Stimulated activated CD4-positive, alpha-beta T cell treated with anti-CD3 and anti-CD28 coated beads, Interleukin-15, amount 100 ng/mL, for 24 hours (primary cell): ENCODE results near the gene NR3C2.
"Not testable (repeated sequence)": the region's sequence is repeated elsewhere in the genome, so short reads cannot be mapped to it uniquely, and the experiment has no call there.

Experiments
- DNase-seq: peaks from one replicate; pipeline ENCODE4 v3.0.0-alpha.2; 2020

Gene NR3C2

DNA sequence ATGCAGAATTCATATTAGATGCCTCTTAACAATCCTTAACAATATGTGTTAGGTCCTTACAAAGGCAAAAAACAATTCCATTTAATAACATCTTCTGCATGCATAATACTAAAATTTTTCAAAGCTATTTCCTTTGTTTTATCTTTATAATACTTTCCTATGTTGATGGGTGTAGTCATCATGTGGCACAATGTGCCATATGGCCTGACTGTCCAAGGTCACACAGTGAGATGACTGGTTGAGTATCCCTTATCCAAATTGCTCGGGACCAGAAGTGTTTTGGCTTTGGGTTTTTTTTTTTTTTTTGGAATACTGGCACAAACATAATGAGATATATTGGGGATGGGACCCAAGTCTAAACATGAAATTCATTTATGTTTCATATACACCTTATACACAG, 77.7 kb downstream of the NR3C2 start:
- no peak for DNase-seq

DNA sequence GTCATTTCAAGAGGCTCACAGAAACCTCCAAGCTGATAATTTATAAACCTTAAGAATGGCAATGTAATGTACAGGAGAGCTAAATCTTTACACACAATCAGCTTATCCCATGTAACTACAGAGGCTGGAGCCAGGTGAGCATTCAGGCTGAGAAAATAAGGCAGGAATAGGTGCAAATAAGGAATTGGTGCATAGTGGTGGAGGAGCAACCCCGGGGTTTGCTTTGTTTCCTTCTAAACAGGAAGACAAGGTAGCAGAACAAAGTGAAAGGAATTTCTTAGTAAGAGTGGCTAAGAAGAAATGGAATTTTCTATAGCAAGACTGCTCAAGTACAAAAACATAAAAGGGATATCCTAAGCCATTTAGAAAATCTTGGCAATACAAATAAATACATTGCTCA, 82.4 kb downstream of the NR3C2 start:
- DNase-seq, result no peak

DNA sequence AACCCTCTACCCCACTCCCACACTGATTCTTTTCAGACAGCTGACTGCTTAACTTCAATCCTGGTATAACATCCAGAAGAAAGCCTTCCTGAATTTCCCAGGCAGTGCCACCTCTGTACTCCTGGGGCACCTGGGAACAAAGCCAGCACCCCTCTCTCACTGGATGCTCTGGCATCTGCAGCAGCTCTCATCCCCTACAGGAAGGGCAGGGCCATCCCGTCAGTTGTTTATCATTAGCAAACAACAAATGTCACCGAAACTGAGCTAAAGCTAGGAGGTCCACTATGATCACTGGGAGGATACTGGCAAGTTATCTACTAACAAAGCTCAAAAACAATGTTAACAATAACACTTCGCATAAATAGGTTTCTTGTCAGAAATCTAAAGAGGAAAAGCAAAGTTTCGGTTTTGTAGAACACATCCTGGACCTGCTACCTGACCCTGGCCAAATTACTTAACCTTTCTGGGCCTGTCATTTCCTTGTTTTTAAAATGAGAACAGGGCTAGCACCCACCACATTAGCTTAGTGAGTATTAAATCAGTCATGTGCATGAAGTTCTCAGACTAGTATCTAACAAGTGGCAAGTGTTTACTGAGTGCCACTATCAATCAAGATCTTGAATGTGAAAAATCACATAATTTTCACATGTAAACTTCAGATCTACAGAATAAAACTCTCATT, 86.6 kb downstream of the NR3C2 start:
- DNase-seq, result no peak

DNA sequence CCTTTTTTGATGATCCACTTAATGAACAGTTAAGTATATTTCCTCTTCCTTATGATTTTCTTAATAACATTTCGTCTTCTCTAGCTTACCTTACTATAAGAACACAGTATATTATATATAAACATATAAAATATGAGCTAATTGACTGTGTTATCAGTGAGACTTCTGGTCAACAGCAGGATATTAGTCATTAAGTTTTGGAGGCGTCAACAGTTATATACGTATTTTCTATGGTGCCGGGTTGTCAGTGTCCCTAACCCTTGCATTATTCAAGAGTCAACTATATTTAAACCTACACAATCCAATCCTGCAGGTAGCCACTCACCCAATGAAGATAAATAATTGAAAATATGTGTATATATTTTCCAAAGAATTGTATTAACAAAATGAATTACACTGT, 88.0 kb downstream of the NR3C2 start:
- no peak for DNase-seq

DNA sequence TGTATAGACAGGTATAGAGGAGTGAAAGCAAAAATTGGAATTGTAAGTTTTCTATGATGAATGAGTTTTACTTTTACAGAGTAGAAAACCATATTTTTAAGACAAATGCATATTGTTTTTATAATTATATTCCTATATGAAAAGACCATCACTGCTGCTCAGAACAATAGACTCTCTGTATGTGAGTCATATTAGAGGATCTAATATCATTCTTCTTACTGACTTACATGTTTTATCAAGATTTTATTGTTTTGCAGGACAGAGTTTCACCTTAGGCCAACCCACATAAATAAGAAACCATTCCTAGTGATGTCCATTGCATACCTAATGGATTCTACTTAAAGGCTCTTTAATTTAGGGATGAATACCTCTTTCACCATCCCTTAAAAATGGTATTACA, 88.6 kb downstream of the NR3C2 start:
- no peak for DNase-seq

DNA sequence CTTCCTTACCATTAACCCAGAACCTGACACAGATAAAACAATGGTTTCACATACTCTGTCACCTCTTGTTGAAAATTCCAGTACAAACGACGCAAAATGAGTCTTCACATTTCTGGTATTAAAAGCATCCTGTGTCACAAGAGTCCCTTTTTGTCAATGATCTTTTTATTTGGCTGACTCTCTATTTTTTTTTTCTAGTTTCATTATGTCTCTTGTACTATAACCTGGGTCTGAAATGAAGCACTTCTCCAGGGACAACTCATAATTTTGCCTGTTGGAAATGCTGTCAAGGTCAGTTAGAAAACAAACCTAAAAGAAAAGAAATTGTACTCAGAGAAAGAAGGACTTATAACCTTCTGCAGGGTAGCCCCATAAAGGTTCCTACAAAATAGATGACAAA, 93.1 kb downstream of the NR3C2 start:
- DNase-seq, result no peak

DNA sequence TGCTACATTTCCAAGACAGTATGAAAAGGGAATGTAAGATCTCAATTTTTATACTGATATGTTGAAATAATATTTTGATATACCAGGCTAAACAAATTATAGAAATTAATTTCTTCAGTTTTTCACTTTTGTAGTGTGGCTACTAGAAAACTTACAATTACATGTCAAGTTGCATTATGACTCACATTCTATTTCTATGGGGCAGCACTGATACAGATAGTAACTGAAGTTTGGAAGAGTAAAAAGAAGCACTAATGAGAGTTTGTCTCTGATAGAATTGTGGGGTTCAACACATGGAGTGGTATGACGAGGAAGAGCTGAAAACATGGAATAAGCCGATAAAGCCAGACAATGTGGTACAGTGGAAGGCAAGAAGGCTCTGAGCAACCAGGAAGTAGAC, 95.6 kb downstream of the NR3C2 start:
- no peak for DNase-seq

DNA sequence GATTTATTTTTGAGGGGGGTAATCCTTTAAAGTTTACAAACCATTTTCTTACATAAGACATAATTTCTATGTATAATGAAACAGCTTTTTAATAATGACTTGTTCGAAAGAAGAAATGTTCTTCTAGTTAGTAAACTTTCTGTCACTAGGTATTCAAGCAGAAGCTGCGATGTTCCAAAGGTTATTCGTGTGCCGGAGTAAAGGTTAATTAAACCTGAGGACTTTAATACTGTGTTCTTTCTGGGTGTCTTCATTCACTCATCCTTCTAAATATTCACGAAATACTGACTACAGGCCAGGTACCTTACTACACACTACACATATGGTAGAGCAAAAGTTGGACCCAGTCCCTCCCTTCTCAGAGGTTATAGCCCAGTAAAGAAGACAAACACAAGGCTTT, 96.7 kb downstream of the NR3C2 start:
- DNase-seq, result no peak

DNA sequence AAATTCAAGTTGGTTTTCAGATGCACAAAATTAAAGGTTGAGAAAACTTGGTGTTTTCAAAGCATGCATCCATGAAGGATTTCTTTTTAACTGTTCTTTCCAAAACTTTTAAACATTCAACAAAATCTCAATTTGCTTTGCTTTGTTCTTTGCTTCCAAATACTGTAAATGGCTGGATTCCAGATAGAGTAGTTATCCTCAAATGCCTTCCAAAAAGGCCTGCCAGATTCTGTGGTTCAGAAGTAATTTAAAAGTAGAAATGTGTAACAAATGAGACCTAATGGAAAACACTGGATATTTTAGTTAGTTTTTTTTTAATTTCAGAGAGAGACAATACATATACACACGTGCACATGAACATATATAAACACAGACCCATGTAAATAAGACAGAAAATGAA, 97.3 kb downstream of the NR3C2 start:
- no peak for DNase-seq

DNA sequence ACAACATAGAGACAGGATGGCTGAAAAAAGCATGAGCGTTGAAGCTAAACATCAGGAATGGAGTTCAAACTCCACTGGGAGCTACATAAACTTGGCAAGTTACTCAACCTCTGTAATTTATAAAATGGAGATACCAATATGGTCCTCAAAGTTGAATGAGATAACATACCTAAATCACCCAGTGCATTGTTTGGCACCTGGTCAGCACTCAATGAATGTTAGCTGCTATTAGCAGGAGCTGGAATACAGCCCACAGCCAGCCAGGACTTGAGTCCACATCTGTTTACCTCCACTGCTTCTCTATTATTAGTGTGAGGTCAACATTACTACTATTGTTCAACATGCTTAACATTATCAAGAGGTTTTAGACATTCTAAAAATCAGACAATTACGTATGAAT, 97.9 kb downstream of the NR3C2 start:
- no peak for DNase-seq

DNA sequence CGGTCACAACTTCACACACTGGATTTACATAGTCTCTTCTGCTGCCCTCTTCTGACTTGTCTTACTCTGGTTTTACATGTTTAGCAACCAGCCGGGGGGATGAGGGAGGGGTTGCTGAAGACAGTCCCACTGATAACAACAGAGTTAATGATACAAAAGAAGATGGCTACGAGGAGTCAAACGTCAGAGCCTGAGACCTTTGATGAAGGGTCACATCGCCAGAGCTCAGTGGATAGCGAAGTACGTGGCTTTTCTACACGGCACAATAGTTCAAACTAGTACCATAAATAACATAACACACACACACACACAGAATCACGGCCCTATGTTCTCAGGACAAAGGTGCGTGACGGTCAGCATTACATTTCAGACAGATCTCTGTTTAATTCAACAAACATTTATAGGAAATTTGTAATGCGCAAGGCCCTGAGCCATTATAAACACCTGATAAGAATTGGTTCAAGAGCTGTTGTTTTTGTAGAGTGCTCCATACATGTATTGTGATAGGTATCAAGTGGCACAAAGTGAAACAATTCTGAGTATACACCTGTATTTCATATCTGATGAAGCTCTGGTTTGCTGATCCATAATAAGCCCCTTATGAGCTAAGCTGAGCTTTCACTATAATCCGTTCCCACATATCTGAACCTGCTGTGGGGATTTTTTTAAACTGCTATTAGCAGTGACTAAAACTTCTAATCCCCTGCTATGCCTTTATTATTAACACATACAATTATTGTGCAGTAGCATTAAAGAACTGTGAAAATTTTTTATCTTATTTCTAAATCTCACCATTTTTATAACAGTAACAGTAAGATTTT, 100.0 kb downstream of the NR3C2 start:
- DNase-seq, result no peak

DNA sequence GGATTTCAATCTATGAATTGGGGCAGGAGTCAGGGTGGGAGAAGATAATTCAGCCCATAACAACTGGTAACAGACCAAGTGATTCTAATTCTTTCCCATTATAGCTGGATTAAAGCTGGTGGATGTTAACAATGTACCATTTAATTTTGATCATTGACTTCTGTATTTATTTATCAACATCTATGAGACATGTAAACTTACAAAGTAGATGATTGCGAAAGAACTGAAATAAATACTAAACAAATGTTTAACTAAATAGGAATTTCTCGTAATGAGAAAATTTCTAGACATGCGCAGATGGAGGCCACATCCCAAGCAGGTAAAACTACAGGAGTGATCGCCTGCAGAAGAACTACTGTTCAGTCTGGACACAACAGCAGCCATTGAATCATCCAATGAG, 107.1 kb downstream of the NR3C2 start:
- DNase-seq, result no peak

DNA sequence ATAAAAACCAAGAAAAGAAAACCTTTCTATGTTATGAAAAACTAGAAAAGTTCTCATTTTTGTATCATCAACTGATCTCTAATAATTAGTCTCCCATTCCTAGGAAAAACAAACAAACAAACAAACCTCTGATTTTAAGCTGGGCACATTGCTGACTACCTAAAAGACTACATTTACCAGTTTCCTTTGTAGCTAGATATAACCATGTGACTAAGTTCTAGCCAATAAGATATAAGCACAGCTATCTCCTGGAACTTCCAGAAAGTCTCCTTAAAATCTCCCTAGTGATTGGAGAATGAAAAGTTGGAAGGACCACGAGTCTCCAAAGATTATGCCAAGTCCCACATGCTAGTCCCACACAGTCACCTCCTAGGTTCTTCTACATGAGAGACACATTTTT, 108.9 kb downstream of the NR3C2 start:
- DNase-seq, result no peak

DNA sequence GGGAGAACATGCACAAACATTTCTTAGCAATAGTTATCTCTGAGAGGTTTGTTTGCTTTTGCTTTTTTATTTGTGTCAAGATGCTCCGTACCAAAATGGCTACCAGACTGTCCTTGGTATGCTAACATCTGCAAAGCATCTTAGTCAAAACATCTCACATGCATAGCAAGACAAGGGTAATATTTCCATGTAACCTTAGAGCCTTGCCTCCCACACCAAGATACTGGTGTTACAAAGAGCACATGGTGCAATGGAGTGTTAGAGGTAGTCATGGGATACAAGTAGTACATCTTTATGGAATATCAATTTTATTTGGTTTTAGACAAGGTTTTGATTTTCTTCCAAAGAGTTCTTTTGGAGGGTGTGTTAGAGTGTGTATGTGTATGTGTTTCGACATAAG, 109.7 kb downstream of the NR3C2 start:
- no peak for DNase-seq

DNA sequence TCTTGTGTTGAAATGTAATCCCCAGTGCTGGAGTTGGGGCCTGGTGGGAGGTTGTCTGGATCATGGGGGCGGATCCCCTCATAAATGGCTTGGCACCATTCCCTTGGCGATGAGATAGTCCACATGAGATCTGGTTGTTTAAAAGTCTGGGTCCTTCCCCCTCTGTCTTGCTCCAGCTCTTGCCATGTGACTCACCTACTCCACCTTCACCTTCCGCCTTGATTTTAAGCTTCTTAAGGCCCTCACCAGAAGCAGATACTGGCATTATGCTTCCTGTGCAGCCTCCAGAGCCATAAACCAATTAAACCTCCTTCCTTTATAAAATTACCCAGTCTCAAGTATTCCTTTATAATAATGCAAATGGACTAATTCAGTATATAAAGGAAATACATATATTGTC, 111.5 kb downstream of the NR3C2 start:
- no peak for DNase-seq

DNA sequence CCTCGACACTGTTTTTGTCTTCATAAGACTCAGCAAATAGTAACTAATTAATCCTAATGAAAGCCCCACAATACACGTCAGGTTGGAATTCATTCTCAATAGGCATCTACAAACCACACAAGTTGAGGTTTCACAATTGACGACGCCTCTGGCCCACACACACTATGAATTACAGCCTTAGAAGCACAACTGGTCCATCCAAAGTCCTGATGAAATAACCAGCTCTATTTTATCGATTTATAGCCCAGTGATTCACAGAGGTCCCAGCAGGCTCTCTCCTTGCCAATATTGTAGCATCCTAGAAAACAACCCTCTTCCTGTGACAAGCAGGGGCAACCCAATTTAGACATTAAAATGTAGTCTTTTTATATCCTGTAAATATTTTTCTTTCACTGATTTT, 112.1 kb downstream of the NR3C2 start:
- no peak for DNase-seq

DNA sequence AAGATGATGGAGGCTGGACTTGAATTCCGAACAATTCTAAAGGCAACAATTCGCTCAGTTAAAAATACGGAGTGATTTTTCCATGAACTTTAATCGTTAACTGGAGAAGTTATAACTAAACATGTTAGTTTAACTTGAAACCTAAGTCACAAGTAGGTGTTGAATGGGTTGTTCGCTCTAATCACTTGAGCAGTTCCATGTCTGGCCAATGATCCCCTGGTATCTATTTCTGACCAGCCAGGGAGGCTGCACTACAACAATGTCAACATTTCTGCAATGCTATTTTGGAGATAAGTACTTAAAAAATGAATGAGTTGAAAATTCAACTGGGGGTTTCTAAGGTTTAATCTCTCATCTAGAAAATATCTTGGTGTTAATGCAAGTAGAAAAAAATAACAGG, 112.5 kb downstream of the NR3C2 start:
- no peak for DNase-seq

DNA sequence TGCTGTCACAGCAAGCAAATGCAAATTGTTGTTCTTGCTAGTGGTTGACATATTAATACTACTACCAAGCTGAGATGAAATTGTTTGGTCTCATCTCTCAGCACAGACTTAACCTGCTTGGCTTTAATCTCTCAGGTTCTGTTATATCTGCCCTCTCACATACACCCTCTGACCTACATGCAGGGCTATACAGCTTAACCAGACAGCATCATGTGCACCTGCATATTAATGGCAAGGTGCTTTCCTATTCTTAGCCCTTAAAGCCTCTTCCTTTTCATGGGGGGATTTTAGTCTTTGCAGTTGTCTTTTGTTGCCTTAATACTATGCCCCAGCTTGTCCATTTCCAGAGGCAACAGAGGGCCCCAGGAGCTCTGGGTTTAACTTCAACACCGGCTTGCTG, 114.5 kb downstream of the NR3C2 start:
- DNase-seq, result no peak

DNA sequence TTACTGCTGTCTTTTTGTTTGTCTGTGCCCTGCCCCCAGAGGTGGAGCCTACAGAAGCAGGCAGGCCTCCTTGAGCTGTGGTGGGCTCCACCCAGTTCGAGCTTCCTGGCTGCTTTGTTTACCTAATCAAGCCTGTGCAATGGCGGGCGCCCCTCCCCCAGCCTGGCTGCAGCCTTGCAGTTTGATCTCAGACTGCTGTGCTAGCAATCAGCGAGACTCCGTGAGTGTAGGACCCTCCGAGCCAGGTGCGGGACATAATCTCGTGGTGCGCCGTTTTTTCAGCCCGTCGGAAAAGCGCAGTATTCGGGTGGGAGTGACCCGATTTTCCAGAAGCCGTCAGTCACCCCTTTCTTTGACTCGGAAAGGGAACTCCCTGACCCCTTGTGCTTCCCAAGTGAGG, 118.9 kb downstream of the NR3C2 start:
- not testable (repeated sequence) for DNase-seq

DNA sequence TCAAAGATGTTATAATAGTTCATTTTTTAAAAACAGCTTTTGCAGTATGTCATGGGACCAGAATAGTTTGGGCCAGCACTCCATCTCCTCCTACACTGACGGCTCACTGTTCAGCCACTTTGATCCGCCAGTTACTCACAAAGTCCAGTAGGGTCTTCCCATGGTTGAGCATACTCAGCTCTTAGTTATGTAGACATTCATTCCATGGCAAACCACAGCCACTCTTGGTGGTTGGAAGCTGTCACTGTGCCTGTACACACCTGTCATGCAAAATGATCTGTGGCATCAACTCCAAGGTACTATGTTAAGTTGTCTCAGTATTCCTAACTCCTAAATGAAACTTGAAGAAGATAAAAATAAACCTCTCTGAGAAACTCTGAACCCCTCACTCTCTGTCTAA, 127.2 kb downstream of the NR3C2 start:
- no peak for DNase-seq

DNA sequence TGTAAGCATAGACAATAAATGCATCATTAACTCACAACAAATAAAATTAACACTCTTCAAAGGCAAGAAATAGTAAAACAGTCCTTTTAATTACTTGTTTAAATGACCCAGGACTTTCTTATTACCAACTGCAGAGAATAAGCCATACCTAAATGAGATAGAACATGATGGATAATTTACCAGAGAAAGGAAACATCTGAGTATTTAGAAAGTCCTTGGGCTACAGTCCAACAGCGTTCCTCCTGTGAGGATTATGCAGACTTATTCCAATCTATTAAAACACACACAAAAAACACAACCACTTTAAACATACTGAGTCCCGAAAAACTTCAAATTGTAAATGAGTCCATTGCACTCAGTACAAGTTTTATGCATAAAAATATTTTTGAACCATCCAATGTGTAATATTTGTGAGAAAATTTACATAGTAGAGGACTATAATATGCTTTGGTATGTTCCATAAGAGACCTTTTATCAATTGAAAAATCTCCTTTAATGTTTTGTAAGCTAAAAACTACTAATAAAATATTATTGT, 129.2 kb downstream of the NR3C2 start:
- no peak for DNase-seq

DNA sequence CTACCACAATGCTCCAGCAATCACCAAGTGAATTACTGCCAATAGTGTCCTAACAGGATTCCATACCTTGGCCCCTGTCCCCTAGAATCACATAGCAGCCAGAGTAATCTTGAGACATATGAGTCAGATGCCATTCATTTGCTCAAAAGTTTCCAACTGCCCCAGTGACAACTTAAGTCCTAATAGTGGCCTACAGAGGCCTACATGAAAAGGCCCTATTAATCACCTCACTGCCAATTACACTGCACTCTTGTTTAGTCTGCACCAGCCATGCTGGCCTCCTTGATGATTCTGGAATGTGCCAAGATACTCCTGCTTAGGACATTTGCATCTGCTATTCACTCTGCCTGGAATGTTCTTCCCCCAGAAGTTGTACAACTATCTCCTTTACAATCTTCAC, 130.7 kb downstream of the NR3C2 start:
- DNase-seq, result no peak

DNA sequence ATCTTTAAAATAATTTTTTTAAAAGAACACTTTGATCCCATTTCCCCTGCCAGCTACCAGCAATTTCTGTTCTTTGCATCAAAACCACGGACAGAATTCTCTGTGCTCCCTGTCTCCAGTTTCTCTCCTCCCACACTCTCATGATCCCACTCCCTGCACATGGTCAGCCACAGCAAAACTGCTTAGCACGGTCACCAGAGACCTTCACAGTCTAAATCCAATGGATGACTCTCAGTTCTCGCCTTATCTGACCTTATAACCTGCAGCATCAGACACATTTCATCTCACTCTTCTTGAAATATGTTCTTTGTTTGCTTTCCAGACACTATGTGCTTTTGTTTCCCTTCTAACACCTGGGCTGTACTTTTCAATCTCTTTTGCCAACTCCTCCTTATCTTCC, 131.5 kb downstream of the NR3C2 start:
- DNase-seq, result no peak

DNA sequence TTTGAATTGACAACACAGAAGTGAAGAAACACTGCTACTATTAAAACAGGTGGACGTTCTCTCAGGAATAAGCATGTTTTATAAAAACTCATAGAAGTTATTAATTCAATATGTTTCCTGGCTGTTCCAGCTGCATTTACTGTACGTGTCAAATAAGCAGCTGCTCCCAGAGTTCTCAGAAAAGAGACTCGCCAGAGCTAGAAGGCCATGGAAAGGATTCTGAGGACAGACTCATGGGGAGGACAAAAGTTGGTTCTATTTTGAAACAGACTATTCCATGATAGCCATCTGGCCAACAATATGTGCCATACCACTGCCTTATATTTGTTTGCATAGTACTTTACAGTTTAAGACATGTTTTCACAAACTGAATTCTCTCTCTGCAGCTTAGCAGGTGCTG, 136.5 kb downstream of the NR3C2 start:
- no peak for DNase-seq

DNA sequence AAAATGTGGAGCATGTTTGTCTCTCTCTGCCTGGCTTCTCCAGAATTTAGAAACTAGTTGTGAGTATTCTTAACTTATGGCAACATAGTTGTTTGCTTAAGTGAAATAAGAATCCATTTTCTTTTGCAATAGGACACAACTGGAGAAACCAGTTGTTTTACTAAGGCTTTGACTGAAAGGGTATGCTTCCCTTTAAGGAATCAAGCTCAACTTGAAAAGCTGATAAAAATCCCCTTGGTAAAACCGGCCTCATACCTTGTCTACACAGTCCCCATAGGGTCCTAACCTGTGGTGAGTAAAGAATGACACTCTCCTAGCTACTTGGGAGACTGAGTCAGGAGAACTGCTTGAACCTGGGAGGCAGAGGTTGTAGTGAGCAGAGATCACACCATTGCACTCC, 139.8 kb downstream of the NR3C2 start:
- DNase-seq, result no peak
